ENCODE results near the gene ACR. TPM values are rescaled to one million over a fixed set of nuclear protein-coding genes. Genes with fewer than 3 reads are reported as not detected.
A peak's percentile ranks its signal among the peaks of the same experiment; 100 is the strongest.

ACR gene
- total RNA-seq, 1 donor from 2014 or later, result 0.27 TPM

DNA sequence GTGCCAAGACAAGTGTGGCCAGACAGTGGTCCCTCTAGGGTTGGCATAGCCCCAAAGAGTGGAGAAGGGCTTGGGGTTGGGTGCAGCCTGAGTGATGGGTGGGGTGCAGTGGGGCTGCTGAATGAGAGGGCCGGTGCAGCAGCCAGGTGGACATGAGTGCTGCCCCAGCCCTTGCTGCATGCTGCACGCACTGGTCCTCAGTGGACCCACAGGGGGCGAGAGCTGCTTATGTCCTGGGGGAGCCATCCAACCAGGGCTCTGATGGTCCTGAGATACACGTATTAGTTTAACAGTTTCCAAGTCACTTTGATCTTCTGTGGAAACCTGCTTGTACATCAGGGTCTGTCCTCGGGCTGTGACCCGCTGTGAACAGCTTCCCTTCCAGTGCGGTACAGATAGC is 23.9 kb upstream of the ACR start:
- intact Hi-C loops (cut with DNase I), result no loop called here
- DNase-seq (ENCODE audit: missing footprints) (peak; percentile 8), ATAC-seq (no peak)

DNA sequence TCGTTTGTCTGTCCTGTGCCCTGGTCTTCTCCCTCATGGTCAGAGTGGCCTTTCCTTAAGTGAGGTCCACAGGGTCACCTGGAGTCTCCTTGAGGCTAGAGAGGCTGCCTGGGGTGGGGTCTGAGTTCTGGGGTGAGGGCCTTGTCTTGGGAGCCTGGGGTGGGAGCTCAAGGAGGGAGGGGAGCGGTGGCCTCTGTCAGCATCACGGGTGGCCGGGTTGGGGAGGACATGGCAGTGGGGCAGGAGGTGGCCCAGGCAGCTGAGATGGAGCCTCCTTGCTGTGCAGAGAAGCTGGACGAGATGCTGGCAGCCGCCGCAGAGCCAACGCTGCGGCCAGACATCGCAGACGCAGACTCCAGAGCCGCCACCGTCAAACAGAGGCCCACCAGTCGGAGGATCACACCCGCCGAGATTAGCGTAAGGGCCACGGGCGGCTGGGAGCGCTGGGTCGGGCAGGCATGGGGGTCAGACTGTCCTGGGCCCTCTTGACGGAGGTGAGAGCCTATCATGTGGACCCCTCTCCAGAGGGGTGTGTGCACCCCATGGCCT is 23.3 kb upstream of the ACR start:
- peak; percentile 59 for DNase-seq (ENCODE audit: missing footprints)
- intact Hi-C loops (cut with DNase I), result no loop called here
- no peak for ATAC-seq

GRCh38 chr22:50715250-50715649 is 22.8 kb upstream of the ACR start:
- intact Hi-C loops (cut with DNase I), result no loop called here
- DNase-seq (ENCODE audit: missing footprints), result peak; percentile 57
- no peak for ATAC-seq

GRCh38 chr22:50715776-50716175 is 22.2 kb upstream of the ACR start:
- ATAC-seq, result no peak

DNA sequence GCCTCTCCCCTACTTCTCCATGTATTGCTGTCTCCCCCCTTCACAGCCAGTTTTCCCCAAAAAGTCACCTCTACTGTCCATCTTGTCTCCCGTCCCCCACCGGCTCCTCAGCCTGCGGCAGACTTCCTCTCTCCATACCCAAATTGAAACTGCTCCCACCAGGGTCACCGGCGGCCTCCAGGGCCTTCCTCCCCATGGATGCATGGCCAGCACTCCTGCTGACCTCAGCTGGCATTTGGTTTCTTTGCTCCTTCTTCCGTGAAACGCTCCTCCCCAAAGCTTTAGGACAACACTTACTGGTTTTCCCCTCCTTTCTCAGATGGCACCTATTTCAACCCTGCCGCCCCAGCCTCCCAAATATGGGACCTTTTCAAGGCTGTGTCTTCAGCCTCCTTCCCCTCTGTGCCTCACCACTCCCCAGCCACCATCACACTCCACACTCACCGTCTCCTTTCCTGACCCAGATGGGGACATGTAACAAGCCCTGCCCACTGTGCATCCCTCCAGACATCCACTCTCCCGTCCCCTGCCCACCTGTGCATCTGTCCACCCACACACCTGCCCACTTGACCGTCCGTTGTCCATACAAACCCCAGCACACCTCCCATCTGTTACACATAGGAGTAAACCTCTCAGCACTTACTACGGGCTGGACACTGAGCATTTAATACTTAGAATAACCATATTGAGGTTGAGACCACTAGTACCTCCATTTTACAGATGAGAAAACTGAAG is 21.5 kb upstream of the ACR start:
- DNase-seq (ENCODE audit: missing footprints) (no peak), ATAC-seq (no peak)
- intact Hi-C loops (cut with DNase I), result no loop called here

More at GRCh38 chr22:50715776-50716175, 22.2 kb upstream of the ACR start:
- peak; percentile 2 for DNase-seq (ENCODE audit: missing footprints)
- intact Hi-C loops (cut with DNase I), result no loop called here

- no peak for ATAC-seq
- no peak for DNase-seq (ENCODE audit: missing footprints)
- intact Hi-C loops (cut with DNase I), result no loop called here
Observed at GRCh38 chr22:50717709-50718351, 20.2 kb upstream of the ACR start.

GRCh38 chr22:50718352-50718709 is 19.7 kb upstream of the ACR start:
- intact Hi-C loops (cut with DNase I), result no loop called here
- no peak for DNase-seq (ENCODE audit: missing footprints)
- no peak for ATAC-seq

GRCh38 chr22:50719814-50720300 is 18.1 kb upstream of the ACR start:
- intact Hi-C loops (cut with DNase I), result no loop called here
- DNase-seq (ENCODE audit: missing footprints) (no peak), ATAC-seq (no peak)

- ATAC-seq (no peak), DNase-seq (ENCODE audit: missing footprints) (no peak)
- intact Hi-C loops (cut with DNase I), result no loop called here
Observed at GRCh38 chr22:50720301-50721256, 17.4 kb upstream of the ACR start.

DNA sequence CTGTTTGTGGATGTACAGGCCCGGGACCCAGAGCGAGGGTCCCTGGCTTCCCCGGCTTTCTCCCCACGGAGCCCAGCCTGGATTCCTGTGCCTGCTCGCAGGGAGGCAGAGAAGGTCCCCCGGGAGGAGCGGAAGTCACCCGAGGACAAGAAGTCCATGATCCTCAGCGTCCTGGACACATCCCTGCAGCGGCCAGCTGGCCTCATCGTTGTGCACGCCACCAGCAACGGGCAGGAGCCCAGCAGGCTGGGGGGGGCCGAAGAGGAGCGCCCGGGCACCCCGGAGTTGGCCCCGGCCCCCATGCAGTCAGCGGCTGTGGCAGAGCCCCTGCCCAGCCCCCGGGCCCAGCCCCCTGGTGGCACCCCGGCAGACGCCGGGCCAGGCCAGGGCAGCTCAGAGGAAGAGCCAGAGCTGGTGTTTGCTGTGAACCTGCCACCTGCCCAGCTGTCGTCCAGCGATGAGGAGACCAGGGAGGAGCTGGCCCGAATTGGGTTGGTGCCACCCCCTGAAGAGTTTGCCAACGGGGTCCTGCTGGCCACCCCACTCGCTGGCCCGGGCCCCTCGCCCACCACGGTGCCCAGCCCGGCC is 16.7 kb upstream of the ACR start:
- no peak for ATAC-seq
- intact Hi-C loops (cut with DNase I), result no loop called here
- no peak for DNase-seq (ENCODE audit: missing footprints)

GRCh38 chr22:50722048-50722701 is 15.8 kb upstream of the ACR start:
- intact Hi-C loops (cut with DNase I), result no loop called here
- no peak for ATAC-seq
- no peak for DNase-seq (ENCODE audit: missing footprints)

- intact Hi-C loops (cut with DNase I), result no loop called here
- DNase-seq (ENCODE audit: missing footprints), result peak; percentile 23
- no peak for ATAC-seq
Observed at GRCh38 chr22:50722716-50723428, 15.1 kb upstream of the ACR start.

GRCh38 chr22:50723991-50724390 is 14.0 kb upstream of the ACR start:
- DNase-seq (ENCODE audit: missing footprints) (peak; percentile 11), ATAC-seq (no peak)
- intact Hi-C loops (cut with DNase I), result no loop called here

DNA sequence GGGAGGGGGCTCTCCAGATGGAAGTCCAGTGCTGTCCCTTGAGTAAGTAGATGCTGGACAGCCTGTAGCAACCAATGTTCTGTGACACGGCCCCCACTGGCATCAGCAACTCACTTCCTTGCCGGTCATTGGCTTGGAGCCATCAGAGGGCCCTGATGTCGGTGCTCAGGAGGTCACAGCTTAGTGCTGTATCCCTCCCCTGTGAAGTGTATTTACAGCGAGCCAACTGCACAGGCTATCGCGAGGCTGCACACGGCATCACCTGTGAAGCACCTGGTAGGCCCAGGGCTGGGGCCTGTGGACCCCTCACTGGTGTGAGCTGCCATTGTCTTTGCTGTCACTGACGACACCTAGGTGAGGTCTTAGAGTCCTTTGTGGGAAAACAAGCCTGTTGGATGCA is 13.4 kb upstream of the ACR start:
- peak; percentile 31 for DNase-seq (ENCODE audit: missing footprints)
- intact Hi-C loops (cut with DNase I), result no loop called here
- no peak for ATAC-seq

DNA sequence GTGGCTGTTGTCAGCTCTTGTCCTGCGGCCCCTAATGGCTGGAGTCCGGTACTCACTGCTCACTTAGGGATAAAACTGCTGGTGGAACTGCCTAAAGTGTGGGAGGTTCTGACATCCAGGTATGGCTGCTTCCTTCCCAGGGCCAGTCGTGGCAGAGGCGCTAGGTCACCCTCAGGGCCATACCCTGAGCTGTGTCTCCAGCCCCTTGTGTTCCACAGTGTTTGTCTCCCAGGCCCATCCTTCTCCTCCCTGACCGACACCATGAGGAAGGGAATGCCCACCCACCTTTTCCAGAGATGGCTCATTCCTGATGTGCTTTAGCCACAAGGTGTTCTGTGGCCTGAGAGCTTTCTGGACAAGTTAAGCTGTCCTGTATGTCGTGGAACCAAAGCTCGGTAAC is 12.4 kb upstream of the ACR start:
- DNase-seq (ENCODE audit: missing footprints) (peak; percentile 23), ATAC-seq (no peak)
- intact Hi-C loops (cut with DNase I), result no loop called here

DNA sequence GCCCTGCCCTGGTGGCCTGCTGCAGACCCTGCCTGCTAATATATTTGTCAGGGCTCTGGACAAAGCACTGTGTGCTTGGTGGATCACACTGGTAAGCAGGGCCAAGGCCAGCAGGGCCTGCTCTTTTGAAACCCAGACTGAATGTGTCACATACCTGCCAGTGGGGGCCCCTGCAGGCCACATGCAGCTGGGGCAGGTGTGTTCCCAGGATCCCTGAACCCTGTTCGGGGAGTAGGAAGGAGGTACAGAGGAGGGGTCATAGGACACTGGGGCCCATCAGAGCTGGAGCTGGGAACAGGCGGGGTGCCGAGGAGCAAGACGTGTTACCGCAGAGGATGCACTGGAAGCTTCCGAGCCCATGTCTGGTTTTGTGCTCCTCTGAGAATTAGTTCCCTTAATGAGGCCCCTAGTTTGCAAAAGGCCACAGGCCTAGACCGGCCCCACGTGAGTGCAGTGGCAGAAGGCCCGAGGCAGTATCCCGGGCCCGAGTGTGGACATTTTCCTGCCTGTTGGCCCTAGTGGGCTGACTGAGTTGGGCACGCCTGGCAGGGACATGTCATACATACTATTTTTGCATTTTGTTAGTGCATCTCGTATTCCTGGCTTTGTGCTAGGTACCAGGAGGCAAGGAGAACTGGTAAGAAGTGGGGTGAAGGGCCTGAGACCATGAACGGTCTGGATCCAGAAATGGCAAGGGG is 11.2 kb upstream of the ACR start:
- intact Hi-C loops (cut with DNase I), result no loop called here
- DNase-seq (ENCODE audit: missing footprints) (peak; percentile 45), ATAC-seq (no peak)
